Dedifferentiated amniotic fluid mesenchymal stem cell (primary cell): ENCODE measurements around the gene NLRC5.

Experiments used
- DNase-seq: peaks from one replicate; pipeline ENCODE4 v3.0.0-alpha.2; 2016; ENCODE audit errors: extremely low spot score

NLRC5 gene, protein sequence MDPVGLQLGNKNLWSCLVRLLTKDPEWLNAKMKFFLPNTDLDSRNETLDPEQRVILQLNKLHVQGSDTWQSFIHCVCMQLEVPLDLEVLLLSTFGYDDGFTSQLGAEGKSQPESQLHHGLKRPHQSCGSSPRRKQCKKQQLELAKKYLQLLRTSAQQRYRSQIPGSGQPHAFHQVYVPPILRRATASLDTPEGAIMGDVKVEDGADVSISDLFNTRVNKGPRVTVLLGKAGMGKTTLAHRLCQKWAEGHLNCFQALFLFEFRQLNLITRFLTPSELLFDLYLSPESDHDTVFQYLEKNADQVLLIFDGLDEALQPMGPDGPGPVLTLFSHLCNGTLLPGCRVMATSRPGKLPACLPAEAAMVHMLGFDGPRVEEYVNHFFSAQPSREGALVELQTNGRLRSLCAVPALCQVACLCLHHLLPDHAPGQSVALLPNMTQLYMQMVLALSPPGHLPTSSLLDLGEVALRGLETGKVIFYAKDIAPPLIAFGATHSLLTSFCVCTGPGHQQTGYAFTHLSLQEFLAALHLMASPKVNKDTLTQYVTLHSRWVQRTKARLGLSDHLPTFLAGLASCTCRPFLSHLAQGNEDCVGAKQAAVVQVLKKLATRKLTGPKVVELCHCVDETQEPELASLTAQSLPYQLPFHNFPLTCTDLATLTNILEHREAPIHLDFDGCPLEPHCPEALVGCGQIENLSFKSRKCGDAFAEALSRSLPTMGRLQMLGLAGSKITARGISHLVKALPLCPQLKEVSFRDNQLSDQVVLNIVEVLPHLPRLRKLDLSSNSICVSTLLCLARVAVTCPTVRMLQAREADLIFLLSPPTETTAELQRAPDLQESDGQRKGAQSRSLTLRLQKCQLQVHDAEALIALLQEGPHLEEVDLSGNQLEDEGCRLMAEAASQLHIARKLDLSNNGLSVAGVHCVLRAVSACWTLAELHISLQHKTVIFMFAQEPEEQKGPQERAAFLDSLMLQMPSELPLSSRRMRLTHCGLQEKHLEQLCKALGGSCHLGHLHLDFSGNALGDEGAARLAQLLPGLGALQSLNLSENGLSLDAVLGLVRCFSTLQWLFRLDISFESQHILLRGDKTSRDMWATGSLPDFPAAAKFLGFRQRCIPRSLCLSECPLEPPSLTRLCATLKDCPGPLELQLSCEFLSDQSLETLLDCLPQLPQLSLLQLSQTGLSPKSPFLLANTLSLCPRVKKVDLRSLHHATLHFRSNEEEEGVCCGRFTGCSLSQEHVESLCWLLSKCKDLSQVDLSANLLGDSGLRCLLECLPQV (N-terminal part only)

DNA sequence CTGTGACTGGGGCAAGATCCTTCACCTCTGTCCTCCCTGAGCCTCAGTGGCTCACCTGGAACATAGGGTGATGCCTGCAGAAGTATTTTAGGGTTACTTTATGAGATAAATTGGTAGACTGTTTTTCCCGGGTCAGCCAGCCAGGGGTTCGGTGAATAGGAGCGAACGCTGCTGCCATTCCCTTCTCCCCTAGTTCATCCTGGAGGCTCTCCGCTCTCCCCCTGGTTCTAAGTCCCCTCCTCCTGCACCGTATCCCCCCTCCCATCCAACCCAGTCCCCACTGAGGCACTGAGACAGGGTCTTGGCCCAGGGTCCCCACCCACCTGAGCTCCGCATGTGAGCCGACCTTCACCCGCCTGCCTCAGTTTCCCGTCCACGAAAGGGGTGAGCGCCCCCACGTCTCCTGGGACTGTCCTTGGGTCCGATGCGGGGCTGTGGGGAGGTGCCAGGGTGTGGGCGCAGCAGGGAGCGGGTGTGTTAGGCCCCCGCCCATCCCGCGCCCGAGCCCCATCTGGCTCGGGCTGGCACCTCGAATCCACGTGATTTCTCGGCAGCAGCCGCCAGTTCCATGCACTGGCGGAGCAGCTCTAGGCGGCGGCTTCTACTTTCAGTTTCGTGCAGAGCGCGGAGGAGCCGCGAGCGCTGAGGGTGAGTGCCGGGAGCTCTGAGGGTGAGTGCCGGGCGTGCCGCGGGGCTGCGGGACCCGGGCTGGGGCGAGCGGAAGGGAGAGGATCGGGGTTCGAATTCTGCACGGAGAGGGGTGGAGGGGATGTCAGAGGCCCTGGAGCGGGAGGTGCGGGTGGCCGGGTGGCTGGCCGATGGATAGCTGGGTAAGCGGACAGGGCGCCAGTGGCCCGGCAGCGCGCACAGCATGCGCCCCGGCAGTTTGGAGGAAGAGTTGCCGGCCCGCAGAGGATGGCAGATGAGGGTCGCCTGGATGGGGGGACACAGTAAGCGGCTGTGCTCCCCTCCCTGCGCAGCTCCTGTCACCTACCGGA is at the start of gene NLRC5:
NLRC5 (plus strand) TSS at position 610 of the 998 bp plus-strand sequence. CDS start 31,156 bp downstream, outside the sequence.
- peak; percentile 79 for DNase-seq

DNA sequence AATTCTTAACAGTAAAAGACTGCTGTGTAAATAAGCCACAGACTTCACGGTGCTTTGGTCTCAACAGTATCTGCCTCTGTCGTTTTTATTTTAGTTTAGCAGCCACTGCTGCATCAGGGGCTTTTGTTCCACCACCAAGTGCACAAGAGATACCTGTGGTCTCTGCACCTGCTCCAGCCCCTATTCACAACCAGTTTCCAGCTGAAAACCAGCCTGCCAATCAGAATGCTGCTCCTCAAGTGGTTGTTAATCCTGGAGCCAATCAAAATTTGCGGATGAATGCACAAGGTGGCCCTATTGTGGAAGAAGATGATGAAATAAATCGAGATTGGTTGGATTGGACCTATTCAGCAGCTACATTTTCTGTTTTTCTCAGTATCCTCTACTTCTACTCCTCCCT is 49.6 kb upstream of the NLRC5 start:
- no peak for DNase-seq

DNA sequence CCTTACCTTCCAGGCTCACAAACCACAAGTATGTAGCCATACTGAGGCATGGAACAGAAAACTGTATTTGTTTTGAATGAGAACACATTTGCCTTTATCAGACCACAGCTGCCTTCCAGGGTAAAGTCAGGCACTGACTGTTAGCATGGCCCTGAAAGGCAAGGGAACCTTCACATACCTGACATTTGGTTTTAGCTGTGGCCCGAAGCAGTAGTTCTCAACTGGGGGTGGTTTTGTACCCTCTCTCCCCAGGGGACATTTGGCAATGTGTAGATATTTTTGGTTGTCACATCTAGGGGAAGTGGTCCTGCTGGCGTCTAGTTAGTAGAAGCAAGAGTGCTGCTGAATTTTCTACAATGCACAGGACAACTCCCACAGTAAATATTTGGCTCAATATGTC is 48.3 kb upstream of the NLRC5 start:
- no peak for DNase-seq

DNA sequence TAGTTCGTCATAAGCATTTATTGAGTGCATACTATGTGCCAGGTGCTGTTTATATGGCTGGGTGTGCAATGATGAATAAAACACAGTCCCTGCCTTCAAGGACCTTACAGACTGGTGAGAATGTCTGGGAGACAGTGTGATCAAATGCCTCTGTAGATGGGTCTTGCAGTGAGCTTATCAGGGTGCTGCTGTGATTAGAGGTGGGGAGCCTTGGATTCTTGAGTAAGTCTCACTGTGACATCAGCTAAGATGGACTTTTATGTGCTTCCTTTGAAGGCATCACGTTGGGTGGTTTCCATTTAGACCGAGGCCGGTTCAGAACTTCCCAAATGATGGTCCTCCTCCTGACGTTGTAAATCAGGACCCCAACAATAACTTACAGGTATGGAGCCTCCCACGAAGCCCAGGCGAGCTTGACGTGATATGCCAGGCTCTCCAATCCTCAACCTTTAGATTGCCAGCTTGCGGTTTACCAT is 47.5 kb upstream of the NLRC5 start:
- DNase-seq = no peak

DNA sequence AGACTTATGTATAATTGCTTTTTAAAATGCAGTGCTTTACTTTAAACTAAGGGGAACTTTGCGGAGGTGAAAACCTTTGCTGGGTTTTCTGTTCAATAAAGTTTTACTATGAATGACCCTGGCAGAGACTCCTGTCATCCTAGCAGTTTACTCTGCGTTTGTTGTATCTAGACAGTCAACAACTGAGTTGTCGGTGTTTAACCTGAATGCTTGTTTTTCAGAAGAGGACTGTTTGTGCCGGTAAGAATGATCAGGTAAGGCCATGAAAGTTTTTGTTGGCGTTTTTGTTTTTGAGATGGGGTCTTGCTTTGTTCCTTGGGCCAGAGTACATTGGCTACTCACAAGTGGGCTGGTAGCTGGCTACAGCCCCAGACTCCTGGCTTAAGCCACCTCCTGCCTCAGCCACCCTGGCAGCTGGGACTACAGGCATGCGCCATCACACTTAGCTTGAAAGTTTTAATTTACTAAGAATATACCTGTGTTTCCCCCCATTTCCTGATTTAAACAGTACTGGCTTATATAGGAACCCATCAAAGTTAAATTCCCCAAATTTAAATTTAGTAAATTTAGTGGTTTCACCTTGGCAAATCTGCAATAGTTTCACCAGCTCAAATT is 45.5 kb upstream of the NLRC5 start:
- no peak for DNase-seq

DNA sequence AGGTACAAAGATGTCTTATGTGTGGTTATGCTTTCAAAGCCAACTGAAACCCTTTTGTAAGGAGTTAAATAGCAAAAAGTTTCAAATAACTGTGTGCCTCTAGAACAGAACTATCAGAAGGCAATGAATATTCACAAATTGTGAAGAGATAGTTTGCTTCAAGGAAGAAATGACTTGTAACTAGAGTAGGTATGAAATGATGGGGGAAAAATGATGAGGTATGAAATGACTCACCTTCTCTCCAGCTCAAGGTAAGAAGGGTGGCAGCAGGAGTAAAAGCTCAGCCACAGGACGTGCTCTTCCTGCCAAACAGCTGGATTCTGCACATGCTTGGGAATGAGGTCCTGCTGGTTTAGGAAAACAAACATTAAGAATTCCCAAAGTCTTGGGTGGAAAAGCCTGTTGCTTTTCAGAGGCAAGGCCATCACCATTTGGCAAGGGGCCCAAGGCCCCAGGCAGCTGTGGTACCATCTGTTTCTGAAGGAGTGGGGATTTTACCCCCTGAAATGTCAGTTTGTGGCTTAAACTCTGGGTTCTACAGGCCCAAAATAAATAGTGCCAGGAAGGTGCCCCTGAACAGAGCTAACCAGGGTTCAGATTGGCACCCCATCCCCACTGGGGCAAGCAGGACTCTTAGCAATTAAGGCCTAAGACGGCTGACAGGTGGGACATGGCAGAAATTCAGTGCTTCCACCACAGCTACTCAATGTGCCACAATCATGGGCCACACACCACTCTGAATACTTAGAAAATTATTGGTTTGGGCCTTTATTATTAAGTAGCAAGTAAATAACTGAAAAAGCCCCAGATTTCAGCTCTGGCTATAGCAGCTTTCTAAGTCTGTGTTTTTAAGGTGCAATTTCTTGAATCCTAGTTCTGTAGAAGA is 44.2 kb upstream of the NLRC5 start:
- no peak for DNase-seq

DNA sequence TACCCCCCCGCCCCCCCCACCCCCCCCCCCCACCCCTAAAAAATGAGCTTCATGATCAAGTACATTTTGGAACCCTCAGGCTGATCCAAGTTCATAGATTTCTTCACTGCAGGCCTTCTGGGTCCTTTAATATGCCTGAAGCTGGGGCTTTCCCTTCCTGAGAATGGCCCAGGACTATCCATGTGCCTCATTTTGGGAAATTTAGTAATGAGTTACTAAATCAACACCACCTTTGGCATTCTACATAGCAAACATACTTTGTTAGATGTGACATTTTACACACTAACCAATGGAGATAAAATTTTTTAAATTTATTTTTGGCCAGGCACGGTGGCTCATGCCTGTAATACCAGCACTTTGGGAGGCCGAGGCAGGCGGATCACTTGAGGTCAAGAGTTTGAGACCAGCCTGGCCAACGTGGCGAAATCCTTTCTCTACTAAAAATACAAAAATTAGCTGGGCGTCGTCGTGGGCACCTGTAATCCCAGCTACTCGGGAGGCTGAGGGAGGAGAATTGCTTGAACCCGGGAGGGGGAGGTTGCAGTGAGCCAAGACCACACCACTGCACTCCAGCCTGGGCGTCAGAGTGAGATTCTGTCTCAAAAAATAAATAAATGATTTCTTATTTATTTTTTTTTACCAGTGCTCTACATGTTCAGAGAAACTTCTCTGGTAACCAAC is 43.4 kb upstream of the NLRC5 start:
- DNase-seq = no peak

DNA sequence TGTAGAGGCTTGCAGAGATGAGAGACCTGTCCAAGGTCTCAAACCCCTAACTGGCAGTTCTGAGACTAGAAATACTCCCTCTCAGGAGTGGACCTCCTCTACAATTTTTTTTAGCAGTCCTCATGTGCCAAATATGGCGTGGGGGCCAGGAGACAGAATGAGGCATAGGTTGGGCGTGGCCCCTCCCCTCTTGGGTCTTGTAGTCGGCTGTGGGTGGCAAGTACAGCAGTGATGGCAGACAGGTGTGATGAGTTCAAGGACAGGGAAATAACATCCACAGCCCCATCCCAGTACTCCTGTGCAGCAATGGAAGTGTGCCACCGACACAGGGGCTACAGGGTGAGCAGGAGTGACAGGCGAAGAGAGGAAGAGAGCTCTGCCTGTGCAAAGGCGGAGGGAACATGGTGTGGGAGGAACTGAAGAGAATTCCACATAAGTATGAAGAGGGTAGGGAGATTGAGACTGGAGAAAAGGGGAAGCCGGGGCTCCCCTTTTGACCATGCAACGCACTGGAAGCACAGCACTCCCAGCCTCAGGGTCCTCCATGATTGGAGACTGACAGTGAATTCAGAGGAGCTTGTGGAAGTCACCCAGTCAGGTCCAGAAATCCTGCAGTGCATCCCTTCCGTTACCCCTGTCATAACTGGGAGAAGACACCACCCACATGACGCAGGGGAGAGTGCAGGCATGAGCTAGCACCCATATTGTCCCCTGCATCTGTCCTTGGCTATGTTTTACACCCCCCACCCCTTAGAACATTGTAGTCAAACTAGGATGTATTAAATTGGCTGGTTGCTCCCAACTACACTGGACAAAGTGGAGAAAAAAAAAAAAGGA is 42.4 kb upstream of the NLRC5 start:
- no peak for DNase-seq

DNA sequence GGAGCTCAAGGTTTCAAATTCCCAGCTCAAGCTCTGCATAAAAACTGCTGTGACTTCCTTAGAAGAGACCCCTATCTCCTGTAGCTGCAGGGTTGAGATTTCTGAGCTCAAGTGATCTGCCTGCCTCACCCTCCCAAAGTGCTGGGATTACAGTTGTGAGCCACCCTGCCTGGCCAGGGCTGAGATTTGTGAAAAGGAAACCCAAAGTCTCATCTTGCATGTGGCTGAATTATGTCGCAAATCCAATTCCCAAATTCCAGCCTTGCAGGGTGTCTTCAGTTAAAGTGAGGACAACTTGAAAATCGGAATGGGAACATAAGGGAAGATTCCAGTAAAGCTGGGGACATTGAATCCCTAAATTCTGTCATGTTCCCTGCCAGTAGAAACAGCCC is 41.8 kb upstream of the NLRC5 start:
- DNase-seq = no peak

DNA sequence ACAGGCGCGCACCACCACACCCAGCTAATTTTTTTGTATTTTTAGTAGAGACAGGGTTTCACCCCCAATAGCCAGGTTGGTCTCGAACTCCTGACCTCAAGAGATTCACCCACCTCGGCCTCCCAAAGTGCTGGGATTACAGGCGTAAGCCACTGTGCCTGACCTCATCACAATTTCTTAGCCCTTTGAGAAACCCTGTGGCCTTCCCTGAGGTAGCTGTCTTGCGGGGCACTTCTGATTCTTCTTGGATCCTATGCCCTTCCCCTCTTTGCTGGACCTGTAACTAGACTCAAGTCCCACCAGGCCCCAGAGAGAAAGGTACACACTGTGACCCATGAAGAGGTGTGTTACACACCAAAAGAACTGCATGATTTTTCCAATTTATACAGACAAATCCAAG is 41.1 kb upstream of the NLRC5 start:
- DNase-seq = no peak

DNA sequence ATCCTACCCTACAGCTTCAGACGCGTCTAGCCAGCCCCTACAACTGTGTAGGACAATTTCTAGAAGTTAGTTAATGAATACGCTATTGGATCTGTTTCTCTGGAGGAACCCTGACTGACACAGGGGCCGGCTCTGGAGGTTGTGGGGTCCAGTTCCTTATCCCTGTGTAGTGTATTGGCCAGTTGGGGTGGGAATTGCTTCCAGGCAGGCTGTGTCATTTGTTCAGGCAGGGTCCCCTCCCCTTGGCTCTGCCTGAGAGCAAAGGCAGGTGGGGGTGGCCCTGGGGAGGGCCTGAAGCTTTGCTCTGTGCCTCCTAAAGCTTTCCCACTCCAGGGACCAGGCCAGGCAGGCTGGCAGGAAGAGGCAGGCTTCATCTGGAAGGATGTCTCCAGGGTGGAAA is 39.3 kb upstream of the NLRC5 start:
- no peak for DNase-seq

DNA sequence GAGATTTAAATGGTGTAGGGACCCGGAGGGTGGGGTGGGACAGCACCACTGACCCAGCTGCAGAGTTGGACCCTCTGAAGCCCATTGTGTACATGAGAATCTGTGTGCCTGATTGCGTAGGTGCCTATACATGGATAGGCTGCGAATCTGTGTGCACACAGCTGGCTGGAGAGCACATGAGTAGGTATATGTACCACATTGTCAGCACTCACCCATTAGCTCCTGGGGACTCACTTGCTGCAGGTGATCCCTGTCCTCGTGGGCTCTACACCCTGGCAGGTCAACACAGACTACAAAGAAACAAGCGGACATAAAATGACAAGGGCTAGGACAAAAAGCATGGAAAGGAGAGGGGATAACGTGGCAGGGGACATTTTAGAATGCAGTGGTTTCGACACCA is 38.9 kb upstream of the NLRC5 start:
- DNase-seq = no peak

DNA sequence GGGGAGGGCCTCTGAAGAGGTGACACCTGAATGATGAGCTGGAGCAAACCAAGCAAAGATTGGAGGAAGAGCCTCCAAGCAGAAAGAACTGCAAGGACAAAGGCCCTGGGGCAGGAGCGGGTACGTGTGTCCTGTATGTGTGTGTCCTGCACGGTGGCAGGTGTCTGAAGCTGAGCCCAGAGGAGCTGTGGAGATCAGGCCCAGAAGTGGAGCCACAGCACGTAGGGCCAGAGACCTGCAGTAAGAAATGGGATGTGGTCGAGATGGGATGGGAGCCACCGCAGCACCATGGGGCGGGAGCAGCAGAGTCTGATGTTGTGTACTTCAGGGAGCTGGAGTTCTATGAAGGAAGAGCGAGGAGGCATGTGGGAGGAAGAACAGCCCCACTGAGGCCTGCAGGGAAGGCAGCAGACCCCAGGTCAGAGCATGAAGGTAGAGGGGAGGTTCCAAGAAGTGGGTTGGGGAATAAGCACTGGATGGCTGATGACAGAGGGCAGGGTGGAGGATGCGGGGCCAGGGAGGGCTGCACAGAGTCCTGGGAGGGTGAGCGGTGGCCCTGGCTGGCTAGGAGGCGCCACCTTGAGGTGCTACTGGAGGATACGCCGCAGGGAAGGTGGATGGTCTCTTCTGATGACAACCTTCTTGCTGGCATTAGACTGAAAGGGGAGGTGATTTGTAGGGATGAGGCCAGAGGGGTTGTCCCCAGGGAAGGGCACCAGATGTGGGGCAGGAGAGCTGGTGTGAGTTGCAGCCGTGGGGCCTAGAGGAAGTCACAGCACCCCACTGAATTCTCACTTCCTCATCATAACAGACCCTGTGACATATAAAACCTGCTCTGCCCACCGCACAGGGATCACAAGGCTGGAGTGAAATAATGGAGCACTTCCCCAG is 38.2 kb upstream of the NLRC5 start:
- DNase-seq = no peak

DNA sequence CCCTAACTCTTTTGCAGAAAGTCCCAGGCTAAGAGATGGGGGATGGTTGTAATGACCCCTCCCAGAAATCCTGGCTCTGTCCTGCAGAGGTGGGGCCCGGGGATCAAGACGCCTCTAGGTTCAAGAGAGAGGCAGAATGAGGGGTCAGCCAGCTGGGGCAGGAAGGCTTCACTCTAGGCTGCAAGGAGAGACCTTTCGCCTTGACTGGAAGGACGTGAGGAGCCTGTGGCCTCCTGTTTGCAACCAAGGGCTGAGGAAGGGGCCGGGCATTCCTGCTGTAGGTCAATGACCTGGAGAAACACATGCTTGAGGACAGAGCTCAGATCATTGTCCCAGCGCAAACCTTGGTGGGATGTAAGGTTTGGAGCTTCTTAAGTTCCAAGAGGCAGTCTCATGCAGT is 36.4 kb upstream of the NLRC5 start:
- DNase-seq = no peak

DNA sequence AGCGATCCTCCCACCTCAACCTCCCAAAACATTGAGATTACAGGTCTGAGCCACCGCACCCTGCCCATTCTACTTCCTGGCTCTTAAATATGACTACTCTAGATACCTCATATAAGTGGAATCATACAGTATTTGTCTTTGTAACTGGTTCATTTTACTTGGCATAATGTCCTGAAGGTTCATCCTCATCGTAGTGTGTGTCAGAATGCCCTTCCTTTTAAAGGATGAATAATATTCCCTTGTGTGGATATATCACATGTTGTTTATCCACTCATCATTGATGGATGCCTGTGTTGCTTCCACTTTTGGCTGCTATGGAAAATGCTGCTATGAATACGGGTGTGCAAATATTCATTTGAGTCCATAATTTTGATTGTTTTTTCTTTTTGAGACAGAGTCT is 33.3 kb upstream of the NLRC5 start:
- DNase-seq = no peak

DNA sequence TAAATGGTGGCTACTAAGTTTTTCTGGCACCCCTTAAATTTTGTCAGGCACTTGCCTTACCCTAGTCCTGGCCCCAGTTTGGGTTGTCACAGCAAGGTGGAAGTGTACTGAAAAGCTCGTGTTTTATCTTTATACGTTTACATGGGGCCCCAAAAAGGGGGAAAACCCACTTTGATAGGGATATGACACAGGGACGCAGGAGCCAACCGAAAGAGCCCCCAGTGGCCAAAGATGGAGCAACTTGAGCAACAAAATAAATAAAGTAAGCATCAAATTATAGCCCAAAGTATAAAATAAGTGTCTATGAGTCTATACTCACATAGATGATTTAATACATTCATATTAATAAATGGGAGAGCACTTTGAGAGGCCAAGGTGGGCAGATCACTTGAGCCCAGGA is 32.6 kb upstream of the NLRC5 start:
- no peak for DNase-seq
